T-helper 9 cell (primary cell): ENCODE measurements around the gene CCDC57.
"Not testable (repeated sequence)": the region's sequence is repeated elsewhere in the genome, so short reads cannot be mapped to it uniquely, and the experiment has no call there.

Source experiments
- DNase-seq: peaks from one replicate; pipeline ENCODE4 v3.0.0-alpha.2; 2020
- total RNA-seq, 2 donors: gene quantifications; one replicate each; lab custom pipeline; 2026; lab: John Stamatoyannopoulos, UW

The CCDC57 gene
- total RNA-seq: 56.9 to 89.1 reads per million in 2 donors

- no peak for DNase-seq
These were observed at the start of gene CCDC57 for GRCh38 chr17:82212331-82213250. Gene CCDC57, minus strand, starts transcription at chr17:82212842. Its CDS starts 10,898 bp downstream, at chr17:82201944.

- no peak for DNase-seq
These were observed 49.7 kb upstream of the CCDC57 start for GRCh38 chr17:82262344-82262743.

- not testable (repeated sequence) for DNase-seq
These were observed 47.6 kb upstream of the CCDC57 start for GRCh38 chr17:82259972-82260961.

GRCh38 chr17:82258555-82258954 is 45.9 kb upstream of the CCDC57 start:
- no peak for DNase-seq

GRCh38 chr17:82257473-82257872 is 44.8 kb upstream of the CCDC57 start:
- DNase-seq: no peak

- no peak for DNase-seq
These were observed 43.7 kb upstream of the CCDC57 start for GRCh38 chr17:82256242-82256885.

GRCh38 chr17:82255402-82255972 is 42.8 kb upstream of the CCDC57 start:
- no peak for DNase-seq

- DNase-seq: not testable (repeated sequence)
These were observed 42.1 kb upstream of the CCDC57 start for GRCh38 chr17:82254746-82255145.

- DNase-seq: not testable (repeated sequence)
These were observed 41.5 kb upstream of the CCDC57 start for GRCh38 chr17:82254096-82254495.

- DNase-seq: no peak
These were observed 40.5 kb upstream of the CCDC57 start for GRCh38 chr17:82253179-82253544.

GRCh38 chr17:82252511-82253178 is 40.0 kb upstream of the CCDC57 start:
- no peak for DNase-seq

- no peak for DNase-seq
These were observed 38.3 kb upstream of the CCDC57 start for GRCh38 chr17:82250868-82251500.

- no peak for DNase-seq
These were observed 37.4 kb upstream of the CCDC57 start for GRCh38 chr17:82249896-82250581.

- DNase-seq: no peak
These were observed 36.4 kb upstream of the CCDC57 start for GRCh38 chr17:82248815-82249674.

GRCh38 chr17:82247856-82248671 is 35.4 kb upstream of the CCDC57 start:
- no peak for DNase-seq

- no peak for DNase-seq
These were observed 34.7 kb upstream of the CCDC57 start for GRCh38 chr17:82247182-82247823.

GRCh38 chr17:82246365-82247181 is 33.9 kb upstream of the CCDC57 start:
- no peak for DNase-seq
